MCF 10A (cell line): ENCODE data around the gene ATP5F1E. TPM values are rescaled to one million over a fixed set of nuclear protein-coding genes. Genes with fewer than 3 reads are reported as not detected.

Source experiments
- BruUV-seq: library from RNA; stranded (reverse); fragments of 400-500 nt; replicated peaks from 2 replicates; lab custom pipeline; 2021; lab: Mats Ljungman, UMichigan
- CTCF ChIA-PET: fragments of 300-600 bp; sonication (Branson Sonifier 250); formaldehyde crosslinking; extraction: SDS; loops from one replicate; lab custom pipeline; 2021; ENCODE audit warnings: antibody characterized with exemption, inconsistent platforms; lab: Yijun Ruan, JAX
- POLR2A ChIA-PET: fragments of 300-600, 350-650 bp; sonication (Branson Sonifier 250); formaldehyde crosslinking; extraction: SDS; loops from one replicate; lab custom pipeline; 2020; ENCODE audit warnings: antibody characterized with exemption, inconsistent platforms; lab: Yijun Ruan, JAX
- DNase-seq: peaks from one replicate; pipeline ENCODE4 v3.0.0-alpha.2; 2018; ENCODE audit not compliant: unreplicated experiment
- H3K27ac Mint-ChIP-seq: one replicate; pipeline ENCODE4 v1.8.0; 2022; ENCODE audit warnings: mild to moderate bottlenecking, low read depth, mixed read lengths; ENCODE audit not compliant: unreplicated experiment
- H3K27me3 Mint-ChIP-seq: one replicate; pipeline ENCODE4 v1.8.0; 2022; ENCODE audit warnings: mixed read lengths; ENCODE audit not compliant: insufficient read depth, unreplicated experiment
- H3K36me3 Mint-ChIP-seq: one replicate; pipeline ENCODE4 v1.8.0; 2022; ENCODE audit warnings: mild to moderate bottlenecking, moderate library complexity, mixed read lengths; ENCODE audit not compliant: insufficient read depth, unreplicated experiment
- H3K4me1 Mint-ChIP-seq: one replicate; pipeline ENCODE4 v1.8.0; 2022; ENCODE audit warnings: mixed read lengths; ENCODE audit not compliant: insufficient read depth, unreplicated experiment
- H3K4me3 Mint-ChIP-seq: one replicate; pipeline ENCODE4 v1.8.0; 2022; ENCODE audit warnings: mild to moderate bottlenecking, moderate library complexity, mixed read lengths; ENCODE audit not compliant: unreplicated experiment
- H3K9me3 Mint-ChIP-seq: one replicate; pipeline ENCODE4 v1.8.0; 2022; ENCODE audit warnings: mixed read lengths; ENCODE audit not compliant: unreplicated experiment
- CTCF ChIP-seq: fragments of 200-600 bp; IDR thresholded peaks from one replicate; pipeline ENCODE4 v1.8.0; 2022; ENCODE audit warnings: antibody characterized with exemption, mild to moderate bottlenecking; ENCODE audit not compliant: unreplicated experiment
- intact Hi-C: fragments of 100-400 bp; cut with micrococcal nuclease; formaldehyde crosslinking; loops from 2 replicates; pipeline ENCODE4 v1.14.1; 2022
- total RNA-seq: library from RNA; stranded (reverse); gene quantifications from 2 replicates; pipeline ENCODE4 v1.2.3, GENCODE V29; 2022

The ATP5F1E gene
- total RNA-seq, 1 experiment from 2014 or later = 69.7 TPM

DNA sequence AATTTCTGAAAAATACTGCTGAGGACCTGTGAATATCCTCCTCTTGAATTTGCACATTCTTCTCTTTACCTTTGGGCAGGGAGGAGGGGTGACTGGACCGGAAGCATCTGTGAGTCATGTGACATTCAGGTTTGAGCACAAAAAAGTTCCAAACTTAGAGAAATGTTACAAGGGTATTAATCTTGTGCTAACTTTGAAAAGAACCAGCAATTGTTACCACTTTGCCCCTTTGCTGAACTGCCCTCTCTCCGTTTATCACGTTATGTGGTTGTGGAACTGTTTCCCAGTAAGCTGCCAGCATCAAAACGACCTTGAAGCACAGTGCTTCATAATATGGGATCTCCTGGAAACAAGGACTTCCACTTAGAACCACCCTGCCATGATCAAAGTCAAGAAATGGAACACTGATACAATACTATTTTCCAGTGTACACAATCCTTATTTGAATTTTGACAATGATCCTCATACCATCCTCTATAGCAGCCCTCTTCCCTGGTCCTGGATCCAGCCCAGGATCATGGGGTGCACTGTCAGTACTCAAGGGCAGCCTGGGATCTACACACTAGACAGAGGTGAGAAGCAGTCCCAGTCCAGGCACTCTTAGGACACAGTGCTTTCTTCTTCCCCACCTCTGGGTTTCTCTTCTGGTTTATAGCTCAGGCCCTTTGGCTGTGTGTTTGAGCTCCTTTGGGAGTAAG lies 15.2 kb downstream of the ATP5F1E start:
- Mint-ChIP-seq H3K9me3 (no peaks in the 10 kb centered on the region), H3K4me3 (no peak overlapping the region), H3K27ac (peak overlapping the region; percentile 75), H3K36me3 (peaks cover under 1% of the 10 kb centered on the region), H3K4me1 (peaks cover 29% of the 10 kb centered on the region), H3K27me3 (no peaks in the 10 kb centered on the region)
- no peak for DNase-seq
- CTCF ChIA-PET = interaction anchor here (1.4 kb wide), 1 partner anchor 8 kb away, joined by 3 read pairs; no protein-coding TSS in a partner anchor
- intact Hi-C loops = no loop called here
- no peak for TF ChIP-seq CTCF
- POLR2A ChIA-PET = interaction anchor here (1.1 to 6.5 kb wide), 3 partner anchors 10 to 128 kb away, joined by 3 to 70 read pairs (median 4); partner anchors contain the start of gene ATP5F1E
- BruUV-seq = no TSS peak

GRCh38 chr20:59015812-59016711 lies 16.1 kb downstream of the ATP5F1E start:
- BruUV-seq = no TSS peak
- intact Hi-C loops = no loop called here
- no peak for DNase-seq
- Mint-ChIP-seq H3K36me3 (no peaks in the 10 kb centered on the region), H3K27me3 (no peaks in the 10 kb centered on the region), H3K4me3 (no peak overlapping the region), H3K4me1 (peaks cover 31% of the 10 kb centered on the region), H3K9me3 (no peaks in the 10 kb centered on the region), H3K27ac (peak overlapping the region; percentile 75)
- ChIA-PET CTCF (interaction anchor here (0.8 to 1.4 kb wide), 3 partner anchors 7 to 717 kb away, joined by 3 to 5 read pairs (median 3); no protein-coding TSS in a partner anchor), POLR2A (interaction anchor here (0.7 to 6.5 kb wide), 3 partner anchors 15 to 35 kb away, joined by 3 to 70 read pairs (median 3); partner anchors contain the start of genes ATP5F1E and NELFCD)
- no peak for TF ChIP-seq CTCF

DNA sequence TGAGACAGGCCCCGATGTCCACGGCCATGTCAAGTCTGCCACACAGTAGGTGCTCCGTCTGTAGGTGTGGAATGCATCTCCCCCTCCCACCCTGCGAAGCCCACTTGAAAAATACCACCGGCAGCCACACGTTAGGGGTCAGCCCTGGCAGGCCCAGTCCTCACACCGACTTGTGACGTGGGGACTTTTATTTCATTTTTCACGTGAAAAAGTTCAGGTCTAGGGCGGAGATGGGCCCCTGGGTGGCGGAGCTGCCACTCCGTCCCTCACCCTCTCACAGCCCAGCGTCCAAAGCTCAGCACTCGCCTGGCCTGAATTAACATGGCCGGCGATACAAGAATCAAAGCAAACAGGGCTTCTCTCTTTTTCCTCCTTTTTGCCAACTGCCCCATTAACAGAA lies 16.7 kb downstream of the ATP5F1E start:
- no peaks in the 10 kb centered on the region for H3K36me3 Mint-ChIP-seq
- no peaks in the 10 kb centered on the region for H3K27me3 Mint-ChIP-seq
- no peak overlapping the region for H3K27ac Mint-ChIP-seq
- DNase-seq = no peak
- no peak for TF ChIP-seq CTCF
- CTCF ChIA-PET = interaction anchor here (0.9 kb wide), 1 partner anchor 145 kb away, joined by 5 read pairs; no protein-coding TSS in a partner anchor
- H3K4me3 Mint-ChIP-seq = no peak overlapping the region
- POLR2A ChIA-PET = interaction anchor here (0.7 to 1.0 kb wide), 2 partner anchors 33 to 34 kb away, joined by 3 read pairs; partner anchors contain the start of gene NELFCD
- peaks cover 31% of the 10 kb centered on the region for H3K4me1 Mint-ChIP-seq
- intact Hi-C loops = no loop called here
- no TSS peak for BruUV-seq
- no peaks in the 10 kb centered on the region for H3K9me3 Mint-ChIP-seq
